ENCODE data around the gene CLRN3. TPM values are rescaled to one million over a fixed set of nuclear protein-coding genes. Genes with fewer than 3 reads are reported as not detected.

Gene CLRN3
- total RNA-seq, 1 donor from 2014 or later, result not detected

DNA sequence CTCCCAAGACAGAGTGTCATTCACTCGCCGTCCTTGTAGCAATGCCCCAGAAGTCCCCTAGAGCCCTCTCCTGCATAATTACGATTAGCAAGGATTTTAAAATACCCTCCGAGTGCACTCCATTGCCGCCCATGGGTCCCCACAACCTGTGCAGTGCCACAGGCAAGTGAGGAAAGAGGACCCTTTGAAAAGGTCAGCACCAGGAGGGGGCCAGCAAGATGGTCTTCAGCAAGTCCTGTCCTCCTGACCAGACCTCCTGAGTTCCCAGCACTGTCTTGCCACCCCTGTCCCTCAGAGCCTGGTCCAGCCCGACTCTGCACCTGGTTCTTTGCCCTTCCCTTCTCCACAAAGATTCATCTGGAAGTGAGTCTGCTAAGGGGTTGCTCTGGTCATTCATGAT lies 32.1 kb downstream of the CLRN3 start:
- intact Hi-C loops (cut with micrococcal nuclease), result no loop called here
- ATAC-seq (ENCODE audit: low read depth) (no peak), DNase-seq (no peak)
- Mint-ChIP-seq H3K27me3 (no peaks in the 10 kb centered on the region), H3K27ac (no peak overlapping the region), H3K4me1 (peaks cover 6% of the 10 kb centered on the region), H3K36me3 (ENCODE audit: low read depth) (no peaks in the 10 kb centered on the region), H3K4me3 (no peak overlapping the region), H3K9me3 (peaks cover 10% of the 10 kb centered on the region)
- TF ChIP-seq, protein P1, sequence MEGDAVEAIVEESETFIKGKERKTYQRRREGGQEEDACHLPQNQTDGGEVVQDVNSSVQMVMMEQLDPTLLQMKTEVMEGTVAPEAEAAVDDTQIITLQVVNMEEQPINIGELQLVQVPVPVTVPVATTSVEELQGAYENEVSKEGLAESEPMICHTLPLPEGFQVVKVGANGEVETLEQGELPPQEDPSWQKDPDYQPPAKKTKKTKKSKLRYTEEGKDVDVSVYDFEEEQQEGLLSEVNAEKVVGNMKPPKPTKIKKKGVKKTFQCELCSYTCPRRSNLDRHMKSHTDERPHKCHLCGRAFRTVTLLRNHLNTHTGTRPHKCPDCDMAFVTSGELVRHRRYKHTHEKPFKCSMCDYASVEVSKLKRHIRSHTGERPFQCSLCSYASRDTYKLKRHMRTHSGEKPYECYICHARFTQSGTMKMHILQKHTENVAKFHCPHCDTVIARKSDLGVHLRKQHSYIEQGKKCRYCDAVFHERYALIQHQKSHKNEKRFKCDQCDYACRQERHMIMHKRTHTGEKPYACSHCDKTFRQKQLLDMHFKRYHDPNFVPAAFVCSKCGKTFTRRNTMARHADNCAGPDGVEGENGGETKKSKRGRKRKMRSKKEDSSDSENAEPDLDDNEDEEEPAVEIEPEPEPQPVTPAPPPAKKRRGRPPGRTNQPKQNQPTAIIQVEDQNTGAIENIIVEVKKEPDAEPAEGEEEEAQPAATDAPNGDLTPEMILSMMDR (IDR thresholded peaks at IDR 0.05), result no peak
- POLR2A ChIA-PET, result no interaction called here
- CTCF ChIA-PET, result no interaction called here

DNA sequence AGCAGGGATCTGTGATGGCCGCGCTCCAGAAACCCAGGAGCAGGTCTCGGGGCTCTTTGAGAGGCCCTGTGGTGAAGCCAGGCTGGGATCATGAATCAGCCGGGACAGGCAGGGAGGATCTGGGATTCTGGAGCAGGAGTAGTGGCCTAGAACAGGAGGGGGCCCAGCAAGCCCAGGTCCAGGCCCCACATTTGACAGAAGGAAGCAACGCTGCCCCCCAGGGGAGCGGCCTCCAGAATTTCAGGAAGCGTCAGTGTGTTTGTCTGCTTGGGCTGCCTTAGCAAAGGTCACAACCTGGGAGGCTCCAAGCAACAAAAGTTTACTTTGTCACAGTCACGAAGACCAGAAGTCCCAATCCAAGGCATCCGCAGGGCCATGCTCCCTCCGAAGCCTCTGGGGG lies 36.8 kb downstream of the CLRN3 start:
- no peak for DNase-seq
- CTCF ChIA-PET, result interaction anchor here (3.1 kb wide), 1 partner anchor 140 kb away, joined by 25 read pairs; no protein-coding TSS in a partner anchor
- H3K4me1 Mint-ChIP-seq, result peaks cover 31% of the 10 kb centered on the region
- intact Hi-C loops (cut with micrococcal nuclease), result loop anchor here (1.0 to 5.0 kb wide), 3 partner anchors 46 to 293 kb away; no protein-coding TSS in a partner anchor
- no peak for ATAC-seq (ENCODE audit: low read depth)
- no peak overlapping the region for H3K4me3 Mint-ChIP-seq
- H3K27me3 Mint-ChIP-seq, result no peaks in the 10 kb centered on the region
- POLR2A ChIA-PET, result interaction anchor here (2.8 kb wide), 1 partner anchor 208 kb away, joined by 22 read pairs; no protein-coding TSS in a partner anchor
- TF ChIP-seq, protein P1 (IDR thresholded peaks at IDR 0.05), result no peak
- no peak overlapping the region for H3K27ac Mint-ChIP-seq
- no peaks in the 10 kb centered on the region for H3K9me3 Mint-ChIP-seq
- H3K36me3 Mint-ChIP-seq (ENCODE audit: low read depth), result no peaks in the 10 kb centered on the region

DNA sequence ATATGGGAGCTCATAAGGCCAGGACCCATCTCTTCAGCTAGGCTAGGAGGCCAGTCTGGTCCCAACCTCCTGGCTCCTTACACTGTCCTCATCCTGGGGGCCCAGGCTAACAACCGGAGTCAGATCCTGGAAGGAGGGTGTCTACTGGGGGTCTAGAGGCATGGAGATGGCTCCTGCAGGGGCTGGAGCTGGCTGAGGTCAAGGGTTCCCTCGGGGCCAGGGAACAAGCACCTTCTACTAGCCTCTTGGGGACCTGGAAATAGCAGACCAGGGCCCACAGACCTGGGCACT lies 37.2 kb downstream of the CLRN3 start:
- ATAC-seq (ENCODE audit: low read depth), result no peak
- Mint-ChIP-seq H3K4me3 (no peak overlapping the region), H3K4me1 (peaks cover 31% of the 10 kb centered on the region), H3K27ac (no peak overlapping the region), H3K36me3 (ENCODE audit: low read depth) (no peaks in the 10 kb centered on the region), H3K9me3 (no peaks in the 10 kb centered on the region), H3K27me3 (no peaks in the 10 kb centered on the region)
- TF ChIP-seq, protein P1 (IDR thresholded peaks at IDR 0.05), result no peak
- no peak for DNase-seq
- POLR2A ChIA-PET, result interaction anchor here (0.6 to 2.8 kb wide), 3 partner anchors 23 to 271 kb away, joined by 3 to 22 read pairs (median 3); no protein-coding TSS in a partner anchor
- intact Hi-C loops (cut with micrococcal nuclease), result loop anchor here (1.0 to 5.0 kb wide), 3 partner anchors 47 to 293 kb away; no protein-coding TSS in a partner anchor
- CTCF ChIA-PET, result interaction anchor here (3.1 kb wide), 1 partner anchor 140 kb away, joined by 25 read pairs; no protein-coding TSS in a partner anchor

DNA sequence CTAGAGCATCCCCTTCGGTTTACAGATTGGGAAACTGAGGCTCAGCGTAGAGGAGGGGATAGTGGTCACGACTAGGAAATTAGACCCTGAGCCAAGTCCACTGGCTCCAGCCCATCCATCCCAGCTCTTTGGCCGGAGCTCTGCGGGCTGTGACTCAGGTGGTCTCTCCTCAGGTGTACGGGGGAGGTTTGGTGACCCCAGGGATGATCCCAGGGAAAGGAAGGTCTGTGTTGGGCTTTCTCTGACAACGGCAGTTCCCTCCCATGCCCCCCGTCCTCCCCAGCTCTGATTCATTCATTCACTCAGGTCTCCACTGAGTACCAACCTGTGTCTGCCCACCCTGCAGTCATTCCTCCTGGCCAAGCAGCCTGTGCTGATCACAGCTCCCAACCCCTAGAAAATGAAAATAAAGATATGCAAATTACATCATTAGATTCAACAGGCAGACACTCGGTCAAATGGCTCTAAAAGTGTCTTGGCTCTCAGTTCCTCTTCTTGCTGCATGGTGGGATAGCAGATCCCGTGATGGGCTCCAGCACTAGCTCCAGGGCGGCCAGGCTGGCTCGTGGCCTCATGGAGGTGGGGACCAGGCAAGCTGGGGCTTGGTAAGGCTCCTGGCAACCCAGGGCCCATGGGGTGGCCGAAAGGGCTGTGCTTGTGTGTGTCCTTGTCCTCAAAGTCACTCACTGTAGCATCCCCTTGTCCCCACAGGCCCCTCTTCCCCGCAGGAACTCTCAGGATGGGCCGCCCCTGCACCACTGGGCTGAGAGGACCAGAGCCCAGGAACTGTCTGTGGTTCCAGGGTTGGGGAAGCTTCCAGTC lies 37.8 kb downstream of the CLRN3 start:
- Mint-ChIP-seq H3K9me3 (no peaks in the 10 kb centered on the region), H3K27me3 (no peaks in the 10 kb centered on the region), H3K4me3 (peak overlapping the region; percentile 61), H3K4me1 (peaks cover 31% of the 10 kb centered on the region), H3K36me3 (ENCODE audit: low read depth) (no peaks in the 10 kb centered on the region), H3K27ac (peak overlapping the region; percentile 63)
- ATAC-seq (ENCODE audit: low read depth) (peak; percentile 68), DNase-seq (no peak)
- ChIA-PET CTCF (interaction anchor here (0.9 to 3.1 kb wide), 7 partner anchors 9 to 501 kb away, joined by 3 to 25 read pairs (median 4); no protein-coding TSS in a partner anchor), POLR2A (interaction anchor here (0.6 to 2.8 kb wide), 4 partner anchors 24 to 272 kb away, joined by 3 to 22 read pairs (median 3); no protein-coding TSS in a partner anchor)
- TF ChIP-seq, protein P1 (IDR thresholded peaks at IDR 0.05), result no peak
- intact Hi-C loops (cut with micrococcal nuclease), result loop anchor here (1.0 to 5.0 kb wide), 7 partner anchors 47 to 1873 kb away; partner anchors contain the start of gene MKI67

Data from activated B cell treated with CpG ODN at 0.5 μM for 24 hours (primary cell).